HCT116 (cell line): ENCODE measurements around the gene GNAI1. TPM values are rescaled to one million over a fixed set of nuclear protein-coding genes. Genes with fewer than 3 reads are reported as not detected.

Experiments
- ATAC-seq: fragments of 200-7000 bp; cut with Tn5 transposase; 2 replicates; pipeline ENCODE4 v1.9.1; 2020; ENCODE audit warnings: mild to moderate bottlenecking, moderate library complexity
- BruUV-seq: library from RNA; stranded (reverse); fragments of 400-500 nt; replicated peaks from 2 replicates; lab custom pipeline; 2021; lab: Mats Ljungman, UMichigan
- CTCF ChIA-PET: fragments of 300-600 bp; sonication (Branson Sonifier 250); formaldehyde crosslinking; loops from one replicate; lab custom pipeline; 2021; ENCODE audit warnings: antibody characterized with exemption; lab: Charles Lee
- POLR2A ChIA-PET: fragments of 300-600, 350-600 bp; sonication (Branson Sonifier 250); formaldehyde crosslinking; loops from one replicate; lab custom pipeline; 2021; ENCODE audit warnings: antibody characterized with exemption; lab: Charles Lee
- RAD21 ChIA-PET, 2 experiments: fragments of 300-600 bp; sonication (Branson Sonifier 250); formaldehyde crosslinking; loops; one replicate each; lab custom pipeline; 2023; ENCODE audit warnings: low total read pairs in 2 of 2; ENCODE audit not compliant: uncharacterized antibody in 2 of 2, unreplicated experiment in 2 of 2, low non-redundant PET in 1 of 2; lab: Charles Lee
- DNase-seq: peaks from one replicate; pipeline ENCODE4 v3.0.0-alpha.2; 2010; ENCODE audit warnings: low read depth, low spot score
- H2AFZ ChIP-seq: fragments of 200-600 bp; shearing (Covaris generic), sonication (generic); 2 replicates; pipeline ENCODE4 v1.6.1; 2017; ENCODE audit warnings: low read depth, mixed run types, mixed read lengths, antibody characterized with exemption, low read length; ENCODE audit not compliant: poor library complexity, severe bottlenecking
- H3K27ac ChIP-seq: 2 replicates; pipeline ENCODE4 v1.5.1; 2012; ENCODE audit warnings: low read depth, low read length
- H3K27me3 ChIP-seq: fragments of 200-600 bp; sonication (generic); 2 replicates; pipeline ENCODE4 v1.6.1; 2016; ENCODE audit warnings: mixed run types, low read length, mixed read lengths; ENCODE audit not compliant: insufficient read depth
- H3K36me3 ChIP-seq, 2 experiments: fragments of 200-500 bp in 1 of 2; fragments of 200-600 bp in 1 of 2; sonication (Bioruptor generic) in 1 of 2; sonication (generic) in 1 of 2; 2 replicates each; pipeline versions ENCODE4 v1.5.1 to v1.6.1; 2014 to 2016; ENCODE audit warnings: low read length in 2 of 2, inconsistent platforms in 1 of 2, mixed read lengths in 1 of 2, mixed run types in 1 of 2; ENCODE audit not compliant: insufficient read depth in 2 of 2, control insufficient read depth in 1 of 2
- H3K4me1 ChIP-seq, 2 experiments: fragments of 200-600 bp in 1 of 2; sonication (generic) in 1 of 2; 2 replicates each; pipeline versions ENCODE4 v1.5.1 to v1.6.1; 2012 to 2017; ENCODE audit warnings: low read length in 2 of 2, inconsistent platforms in 1 of 2, mild to moderate bottlenecking in 1 of 2, mixed read lengths in 1 of 2, mixed run types in 1 of 2, moderate library complexity in 1 of 2; ENCODE audit not compliant: insufficient read depth in 2 of 2, control insufficient read depth in 1 of 2
- H3K4me2 ChIP-seq: fragments of 200-600 bp; sonication (generic); 2 replicates; pipeline ENCODE4 v1.6.1; 2017; ENCODE audit warnings: mixed run types, low read length, mixed read lengths
- H3K4me3 ChIP-seq, 2 experiments: fragments of 200-600 bp in 1 of 2; sonication (generic) in 1 of 2; replicated peaks in 1 of 2; 2 replicates each; pipeline ENCODE4 v1.5.1; 2011 to 2016; ENCODE audit warnings: low read length in 2 of 2, control low read depth in 1 of 2, low read depth in 1 of 2, mild to moderate bottlenecking in 1 of 2, mixed read lengths in 1 of 2, mixed run types in 1 of 2
- H3K79me2 ChIP-seq: fragments of 200-600 bp; sonication (generic); 2 replicates; pipeline ENCODE4 v1.6.1; 2017; ENCODE audit warnings: mild to moderate bottlenecking, mixed run types, low read length, moderate library complexity, mixed read lengths; ENCODE audit not compliant: insufficient read depth
- H3K9ac ChIP-seq: fragments of 200-600 bp; sonication (generic); 2 replicates; pipeline ENCODE4 v1.6.1; 2016; ENCODE audit warnings: low read length, mixed read lengths
- H3K9me2 ChIP-seq: fragments of 200-600 bp; sonication (generic), shearing (Covaris generic); 2 replicates; pipeline ENCODE4 v1.6.1; 2017; ENCODE audit warnings: mixed run types, mild to moderate bottlenecking, moderate library complexity; ENCODE audit not compliant: insufficient read depth
- H3K9me3 ChIP-seq, 2 experiments: fragments of 200-500 bp in 1 of 2; fragments of 200-600 bp in 1 of 2; sonication (Bioruptor generic) in 1 of 2; sonication (generic) in 1 of 2; 2 replicates each; pipeline ENCODE4 v1.6.1; 2014 to 2017; ENCODE audit warnings: low read length in 2 of 2, mixed read lengths in 2 of 2, inconsistent platforms in 1 of 2, low read depth in 1 of 2, mild to moderate bottlenecking in 1 of 2, mixed run types in 1 of 2, moderate library complexity in 1 of 2; ENCODE audit not compliant: control insufficient read depth in 1 of 2, insufficient read depth in 1 of 2
- H4K20me1 ChIP-seq: fragments of 200-600 bp; sonication (generic), shearing (Covaris generic); 2 replicates; pipeline ENCODE4 v1.6.1; 2017; ENCODE audit warnings: mixed run types, mild to moderate bottlenecking, moderate library complexity; ENCODE audit not compliant: insufficient read depth
- EGR1 ChIP-seq: IDR thresholded peaks from 2 replicates; pipeline ENCODE4 v1.6.1; 2012; ENCODE audit warnings: low read depth
- JUND ChIP-seq: IDR thresholded peaks from 2 replicates; pipeline ENCODE4 v1.6.1; 2012
- SRF ChIP-seq: IDR thresholded peaks from 2 replicates; pipeline ENCODE4 v1.6.1; 2012; ENCODE audit warnings: low read depth
- ZFX ChIP-seq: fragments of 450-650 bp; IDR thresholded peaks from 2 replicates; pipeline ENCODE4 v1.6.1; 2017
- intact Hi-C: fragments of 100-400 bp; cut with micrococcal nuclease; formaldehyde crosslinking; loops from 2 replicates; pipeline ENCODE4 v1.10.0; 2022
- total RNA-seq: library from RNA; stranded (reverse); gene quantifications from one replicate; pipeline ENCODE4 v1.2.1, GENCODE V29; 2021; ENCODE audit not compliant: unreplicated experiment
- TF ChIP-seq, protein P1 (sequence below), 3 experiments: fragments of 200-600 bp in 1 of 3; sonication (generic) in 1 of 3; IDR thresholded peaks in 2 of 3; conservative IDR thresholded peaks in 1 of 3; 2 replicates each; pipeline ENCODE4 v1.5.1; 2012 to 2017; ENCODE audit warnings: low read depth in 2 of 3, low read length in 2 of 3, antibody characterized with exemption in 1 of 3, borderline replicate concordance in 1 of 3, control low read depth in 1 of 3, mild to moderate bottlenecking in 1 of 3, mixed read lengths in 1 of 3, mixed run types in 1 of 3, moderate library complexity in 1 of 3; ENCODE audit not compliant: insufficient read depth in 1 of 3
- TF ChIP-seq, protein P2 (sequence below): IDR thresholded peaks from 2 replicates; pipeline ENCODE4 v1.6.1; 2012; ENCODE audit warnings: low read depth

Gene GNAI1
- total RNA-seq, 1 experiment from 2014 or later, result 148 TPM

DNA sequence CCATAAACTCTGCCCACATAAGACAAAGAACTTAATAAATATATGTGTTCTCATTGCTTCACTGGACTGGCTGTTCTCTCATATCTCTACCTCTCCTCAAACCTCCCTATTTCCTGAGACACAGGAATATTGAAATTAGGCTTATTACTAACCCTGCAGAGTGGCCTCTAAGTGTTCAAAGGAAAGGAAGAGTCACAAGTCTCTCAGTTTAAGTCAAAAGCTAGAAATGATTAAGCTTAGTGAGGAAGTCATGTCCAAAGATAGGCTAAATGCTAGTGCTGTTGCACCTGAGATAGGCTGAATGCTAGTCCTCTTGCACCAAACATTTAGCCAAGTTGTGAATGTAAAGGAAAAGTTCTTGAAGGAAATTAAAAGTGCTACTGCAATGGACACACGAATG is 41.1 kb downstream of the GNAI1 start:
- ChIA-PET RAD21 (no interaction called here), CTCF (no interaction called here), POLR2A (no interaction called here)
- DNase-seq (no peak), ATAC-seq (no peak)
- Histone ChIP-seq H3K4me3 (no peak overlapping the region), H3K9ac (no peak overlapping the region), H3K27me3 (no peaks in the 10 kb centered on the region), H3K36me3 (peaks cover 0 to 8% of the 10 kb centered on the region in 2 experiments; a peak in 1 of 4 replicates), H3K9me2 (no peaks in the 10 kb centered on the region), H2AFZ (no peak overlapping the region), H4K20me1 (peaks cover 16% of the 10 kb centered on the region; the same call in 1 of the 2 replicates), H3K27ac (no peak overlapping the region), H3K79me2 (peaks cover 99% of the 10 kb centered on the region), H3K9me3 (0 out of 4 replicates have a peak, but pooled peaks cover 0 to 3% of the 10 kb centered on the region in 2 experiments), H3K4me1 (peaks cover 36 to 84% of the 10 kb centered on the region in 2 experiments), H3K4me2 (no peak overlapping the region)
- BruUV-seq, result no TSS peak
- TF ChIP-seq, protein P1, sequence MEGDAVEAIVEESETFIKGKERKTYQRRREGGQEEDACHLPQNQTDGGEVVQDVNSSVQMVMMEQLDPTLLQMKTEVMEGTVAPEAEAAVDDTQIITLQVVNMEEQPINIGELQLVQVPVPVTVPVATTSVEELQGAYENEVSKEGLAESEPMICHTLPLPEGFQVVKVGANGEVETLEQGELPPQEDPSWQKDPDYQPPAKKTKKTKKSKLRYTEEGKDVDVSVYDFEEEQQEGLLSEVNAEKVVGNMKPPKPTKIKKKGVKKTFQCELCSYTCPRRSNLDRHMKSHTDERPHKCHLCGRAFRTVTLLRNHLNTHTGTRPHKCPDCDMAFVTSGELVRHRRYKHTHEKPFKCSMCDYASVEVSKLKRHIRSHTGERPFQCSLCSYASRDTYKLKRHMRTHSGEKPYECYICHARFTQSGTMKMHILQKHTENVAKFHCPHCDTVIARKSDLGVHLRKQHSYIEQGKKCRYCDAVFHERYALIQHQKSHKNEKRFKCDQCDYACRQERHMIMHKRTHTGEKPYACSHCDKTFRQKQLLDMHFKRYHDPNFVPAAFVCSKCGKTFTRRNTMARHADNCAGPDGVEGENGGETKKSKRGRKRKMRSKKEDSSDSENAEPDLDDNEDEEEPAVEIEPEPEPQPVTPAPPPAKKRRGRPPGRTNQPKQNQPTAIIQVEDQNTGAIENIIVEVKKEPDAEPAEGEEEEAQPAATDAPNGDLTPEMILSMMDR (IDR thresholded peaks at IDR 0.05 in 2 of 3, conservative IDR thresholded peaks at IDR 0.05 in 1 of 3; ENCODE audit: borderline replicate concordance in 1 of 3, insufficient read depth in 1 of 3, low read depth in 2 of 3, low read length in 2 of 3), result no peak
- TF ChIP-seq JUND (no peak), ZFX (no peak), EGR1 (no peak), SRF (no peak)
- TF ChIP-seq, protein P2, sequence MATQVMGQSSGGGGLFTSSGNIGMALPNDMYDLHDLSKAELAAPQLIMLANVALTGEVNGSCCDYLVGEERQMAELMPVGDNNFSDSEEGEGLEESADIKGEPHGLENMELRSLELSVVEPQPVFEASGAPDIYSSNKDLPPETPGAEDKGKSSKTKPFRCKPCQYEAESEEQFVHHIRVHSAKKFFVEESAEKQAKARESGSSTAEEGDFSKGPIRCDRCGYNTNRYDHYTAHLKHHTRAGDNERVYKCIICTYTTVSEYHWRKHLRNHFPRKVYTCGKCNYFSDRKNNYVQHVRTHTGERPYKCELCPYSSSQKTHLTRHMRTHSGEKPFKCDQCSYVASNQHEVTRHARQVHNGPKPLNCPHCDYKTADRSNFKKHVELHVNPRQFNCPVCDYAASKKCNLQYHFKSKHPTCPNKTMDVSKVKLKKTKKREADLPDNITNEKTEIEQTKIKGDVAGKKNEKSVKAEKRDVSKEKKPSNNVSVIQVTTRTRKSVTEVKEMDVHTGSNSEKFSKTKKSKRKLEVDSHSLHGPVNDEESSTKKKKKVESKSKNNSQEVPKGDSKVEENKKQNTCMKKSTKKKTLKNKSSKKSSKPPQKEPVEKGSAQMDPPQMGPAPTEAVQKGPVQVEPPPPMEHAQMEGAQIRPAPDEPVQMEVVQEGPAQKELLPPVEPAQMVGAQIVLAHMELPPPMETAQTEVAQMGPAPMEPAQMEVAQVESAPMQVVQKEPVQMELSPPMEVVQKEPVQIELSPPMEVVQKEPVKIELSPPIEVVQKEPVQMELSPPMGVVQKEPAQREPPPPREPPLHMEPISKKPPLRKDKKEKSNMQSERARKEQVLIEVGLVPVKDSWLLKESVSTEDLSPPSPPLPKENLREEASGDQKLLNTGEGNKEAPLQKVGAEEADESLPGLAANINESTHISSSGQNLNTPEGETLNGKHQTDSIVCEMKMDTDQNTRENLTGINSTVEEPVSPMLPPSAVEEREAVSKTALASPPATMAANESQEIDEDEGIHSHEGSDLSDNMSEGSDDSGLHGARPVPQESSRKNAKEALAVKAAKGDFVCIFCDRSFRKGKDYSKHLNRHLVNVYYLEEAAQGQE, result no peak
- intact Hi-C loops, result no loop called here
